Measurements from ENCODE around the gene MAP3K8.
"Not testable (repeated sequence)": the region's sequence is repeated elsewhere in the genome, so short reads cannot be mapped to it uniquely, and the experiment has no call there.

Gene MAP3K8

GRCh38 chr10:30447125-30447799 is 13.3 kb downstream of the MAP3K8 start:
- no peak for DNase-seq (ENCODE audit: low read depth in 2 of 2)

- DNase-seq (ENCODE audit: low read depth in 2 of 2), result no peak
These were observed 14.1 kb downstream of the MAP3K8 start for GRCh38 chr10:30448092-30448491.

GRCh38 chr10:30453764-30454527 is 20.0 kb downstream of the MAP3K8 start:
- DNase-seq (ENCODE audit: low read depth in 2 of 2), result no peak

- DNase-seq (ENCODE audit: low read depth in 2 of 2), result no peak
These were observed 20.9 kb downstream of the MAP3K8 start for GRCh38 chr10:30454744-30455510.

- no peak for DNase-seq (ENCODE audit: low read depth in 2 of 2)
These were observed 21.8 kb downstream of the MAP3K8 start for GRCh38 chr10:30455816-30456215.

GRCh38 chr10:30456266-30456665 is 22.3 kb downstream of the MAP3K8 start:
- no peak for DNase-seq (ENCODE audit: low read depth in 2 of 2)

- no peak for DNase-seq (ENCODE audit: low read depth in 2 of 2)
These were observed 25.3 kb downstream of the MAP3K8 start for GRCh38 chr10:30459283-30459682.

- DNase-seq (ENCODE audit: low read depth in 2 of 2), result no peak
These were observed 26.1 kb downstream of the MAP3K8 start for GRCh38 chr10:30460121-30460520.

GRCh38 chr10:30462513-30462912 is 28.5 kb downstream of the MAP3K8 start:
- no peak for DNase-seq (ENCODE audit: low read depth in 2 of 2)

- DNase-seq (ENCODE audit: low read depth in 2 of 2), result no peak
These were observed 30.0 kb downstream of the MAP3K8 start for GRCh38 chr10:30463944-30464451.

- DNase-seq (ENCODE audit: low read depth in 2 of 2), result no peak
These were observed 30.7 kb downstream of the MAP3K8 start for GRCh38 chr10:30464675-30465074.

GRCh38 chr10:30466445-30466844 is 32.5 kb downstream of the MAP3K8 start:
- DNase-seq (ENCODE audit: low read depth in 2 of 2), result no peak

- DNase-seq (ENCODE audit: low read depth in 2 of 2), result no peak
These were observed 33.8 kb downstream of the MAP3K8 start for GRCh38 chr10:30467651-30468338.

- DNase-seq (ENCODE audit: low read depth in 2 of 2), result no peak
These were observed 38.6 kb downstream of the MAP3K8 start for GRCh38 chr10:30472414-30473155.

GRCh38 chr10:30475515-30475914 is 41.5 kb downstream of the MAP3K8 start:
- not testable (repeated sequence) for DNase-seq (ENCODE audit: low read depth in 2 of 2)

GRCh38 chr10:30476511-30477155 is 42.6 kb downstream of the MAP3K8 start:
- no peak for DNase-seq (ENCODE audit: low read depth in 2 of 2)

- DNase-seq (ENCODE audit: low read depth in 2 of 2), result not testable (repeated sequence)
These were observed 45.5 kb downstream of the MAP3K8 start for GRCh38 chr10:30479513-30479912.

- DNase-seq (ENCODE audit: low read depth in 2 of 2), result no peak
These were observed 47.6 kb downstream of the MAP3K8 start for GRCh38 chr10:30481603-30482002.

- no peak for DNase-seq (ENCODE audit: low read depth in 2 of 2)
These were observed 54.3 kb downstream of the MAP3K8 start for GRCh38 chr10:30488316-30488715.

GRCh38 chr10:30489346-30489745 is 55.4 kb downstream of the MAP3K8 start:
- no peak for DNase-seq (ENCODE audit: low read depth in 2 of 2)
